B cell (primary cell): ENCODE measurements around the gene ACKR1. TPM values are rescaled to one million over a fixed set of nuclear protein-coding genes. Genes with fewer than 3 reads are reported as not detected.
A peak's percentile ranks its signal among the peaks of the same experiment; 100 is the strongest.

Source experiments
- ATAC-seq: fragments of 200-7000 bp; cut with Tn5 transposase; one replicate; pipeline ENCODE4 v1.10.0; 2021; ENCODE audit warnings: low read depth, mild to moderate bottlenecking, moderate number of reproducible peaks, moderate library complexity
- CTCF ChIA-PET: fragments of 350-600 bp; sonication (Branson Sonifier 250); formaldehyde crosslinking; loops from one replicate; lab custom pipeline; 2021; ENCODE audit warnings: antibody characterized with exemption, inconsistent platforms; lab: Charles Lee
- POLR2A ChIA-PET: fragments of 350-600 bp; sonication (Branson Sonifier 250); formaldehyde crosslinking; loops from one replicate; lab custom pipeline; 2021; ENCODE audit warnings: antibody characterized with exemption; lab: Charles Lee
- DNase-seq: peaks from one replicate; pipeline ENCODE4 v3.0.0; 2013
- H2AFZ ChIP-seq: 2 replicates; pipeline ENCODE4 v1.6.1; 2012; ENCODE audit warnings: mild to moderate bottlenecking, low read depth, low read length; ENCODE audit not compliant: insufficient read depth, poor library complexity, severe bottlenecking
- H3K27ac ChIP-seq, 2 donors: 1 replicate in 1 of 2; 2 replicates in 1 of 2; pipeline ENCODE4 v1.5.1; 2012 to 2013; ENCODE audit warnings: low read length in 2 of 2, mild to moderate bottlenecking in 2 of 2, moderate library complexity in 1 of 2
- H3K27me3 ChIP-seq, 4 experiments: fragments of 200-600 bp in 1 of 4; sonication (generic) in 1 of 4; replicated peaks in 1 of 4; 1 replicate in 2 of 4; 2 replicates in 2 of 4; pipeline versions ENCODE4 v1.6.1 to v1.7.0; 2013 to 2016; ENCODE audit warnings: low read length in 3 of 4, mild to moderate bottlenecking in 2 of 4, mixed read lengths in 1 of 4, moderate library complexity in 1 of 4; ENCODE audit not compliant: insufficient read depth in 4 of 4, control insufficient read depth in 3 of 4; ENCODE audit errors: control extremely low read depth in 1 of 4
- H3K36me3 ChIP-seq, 2 experiments: replicated peaks in 1 of 2; 1 replicate in 1 of 2; 2 replicates in 1 of 2; pipeline versions ENCODE4 v1.6.1 to v1.7.1; 2013; ENCODE audit warnings: low read length in 1 of 2; ENCODE audit not compliant: insufficient read depth in 2 of 2, control insufficient read depth in 1 of 2; ENCODE audit errors: control extremely low read depth in 1 of 2, extremely low read depth in 1 of 2
- H3K4me1 ChIP-seq, 2 donors: fragments of 200-600 bp in 1 of 2; sonication (generic) in 1 of 2; 1 replicate in 1 of 2; 2 replicates in 1 of 2; pipeline versions ENCODE4 v1.5.1 to v1.6.1; 2013 to 2017; ENCODE audit warnings: low read length in 2 of 2; ENCODE audit not compliant: control insufficient read depth in 2 of 2, insufficient read depth in 2 of 2
- H3K4me2 ChIP-seq: replicated peaks from 2 replicates; pipeline ENCODE3; 2012; ENCODE audit warnings: mild to moderate bottlenecking, low read depth, low read length; ENCODE audit not compliant: poor library complexity, severe bottlenecking
- H3K4me3 ChIP-seq, 5 experiments: fragments of 200-600 bp in 1 of 5; sonication (generic) in 1 of 5; 1 replicate in 3 of 5; 2 replicates in 2 of 5; pipeline versions ENCODE4 v1.5.1 to v1.7.0; 2011 to 2016; ENCODE audit warnings: low read length in 4 of 5, mild to moderate bottlenecking in 4 of 5, low read depth in 2 of 5, control low read depth in 1 of 5, moderate library complexity in 1 of 5; ENCODE audit not compliant: insufficient read depth in 1 of 5; ENCODE audit errors: control extremely low read depth in 1 of 5, extremely low read depth in 1 of 5
- H3K79me2 ChIP-seq: fragments of 200-600 bp; sonication (generic); one replicate; pipeline ENCODE4 v1.6.0; 2016; ENCODE audit warnings: low read length; ENCODE audit not compliant: control insufficient read depth, insufficient read depth
- H3K9ac ChIP-seq: fragments of 200-600 bp; sonication (generic); 2 replicates; pipeline ENCODE4 v1.6.1; 2017; ENCODE audit warnings: mild to moderate bottlenecking, low read length, moderate library complexity
- H3K9me3 ChIP-seq, 3 donors: one replicate each; pipeline versions ENCODE4 v1.6.1 to v1.7.1; 2013; ENCODE audit warnings: low read length in 2 of 3; ENCODE audit not compliant: control insufficient read depth in 2 of 3, insufficient read depth in 1 of 3; ENCODE audit errors: control extremely low read depth in 1 of 3
- H4K20me1 ChIP-seq: 2 replicates; pipeline ENCODE4 v1.6.0; 2012; ENCODE audit warnings: mild to moderate bottlenecking, low read length; ENCODE audit not compliant: insufficient read depth, control insufficient read depth, poor library complexity, severe bottlenecking
- H3K27ac Mint-ChIP-seq: one replicate; pipeline ENCODE4 v1.8.0; 2021; ENCODE audit warnings: mixed read lengths
- H3K27me3 Mint-ChIP-seq: one replicate; pipeline ENCODE4 v1.8.0; 2021; ENCODE audit warnings: mixed read lengths
- H3K4me1 Mint-ChIP-seq: one replicate; pipeline ENCODE4 v1.8.0; 2021; ENCODE audit warnings: mixed read lengths
- H3K4me3 Mint-ChIP-seq: one replicate; pipeline ENCODE4 v1.8.0; 2021; ENCODE audit warnings: mixed read lengths
- H3K9me3 Mint-ChIP-seq: one replicate; pipeline ENCODE4 v1.8.0; 2022; ENCODE audit warnings: mixed read lengths; ENCODE audit not compliant: insufficient read depth
- EZH2 ChIP-seq: IDR thresholded peaks from 2 replicates; pipeline ENCODE4 v1.6.1; 2012; ENCODE audit warnings: borderline replicate concordance, low read depth, mild to moderate bottlenecking, moderate library complexity, low read length; ENCODE audit not compliant: insufficient read depth, poor library complexity, severe bottlenecking
- WGBS: methylation state at CpG from one replicate; pipeline ENCODE4 v1.1.5; 2013; ENCODE audit warnings: missing lambda C conversion rate; ENCODE audit not compliant: insufficient coverage; 5-methylcytosine and 5-hydroxymethylcytosine counted together
- intact Hi-C: fragments of 100-400 bp; cut with micrococcal nuclease; formaldehyde crosslinking; loops from one replicate; pipeline ENCODE4 v1.10.0; 2022
- polyA plus RNA-seq: library from polyadenylated mRNA; depleted of rRNA; stranded (reverse); fragments of >200 nt; gene quantifications from 2 replicates; pipeline ENCODE4 v1.2.3, GENCODE V29; 2012
- total RNA-seq, 2 donors: library from RNA; stranded (reverse); fragments of 120-200 nt in 1 of 2; gene quantifications; 1 replicate in 1 of 2; 2 replicates in 1 of 2; pipeline versions ENCODE4 v1.2.3 to v1.2.4, GENCODE V29; 2013 to 2022
- TF ChIP-seq, protein P1 (sequence below): fragments of 200-600 bp; IDR thresholded peaks from one replicate; pipeline ENCODE4 v1.8.0; 2022; ENCODE audit warnings: antibody characterized with exemption, mild to moderate bottlenecking

Gene ACKR1
- total and polyA plus RNA-seq, 2 donors (not counting 1 experiment from before 2014, with no cell fraction given): 0.04 TPM; not detected in 1

DNA sequence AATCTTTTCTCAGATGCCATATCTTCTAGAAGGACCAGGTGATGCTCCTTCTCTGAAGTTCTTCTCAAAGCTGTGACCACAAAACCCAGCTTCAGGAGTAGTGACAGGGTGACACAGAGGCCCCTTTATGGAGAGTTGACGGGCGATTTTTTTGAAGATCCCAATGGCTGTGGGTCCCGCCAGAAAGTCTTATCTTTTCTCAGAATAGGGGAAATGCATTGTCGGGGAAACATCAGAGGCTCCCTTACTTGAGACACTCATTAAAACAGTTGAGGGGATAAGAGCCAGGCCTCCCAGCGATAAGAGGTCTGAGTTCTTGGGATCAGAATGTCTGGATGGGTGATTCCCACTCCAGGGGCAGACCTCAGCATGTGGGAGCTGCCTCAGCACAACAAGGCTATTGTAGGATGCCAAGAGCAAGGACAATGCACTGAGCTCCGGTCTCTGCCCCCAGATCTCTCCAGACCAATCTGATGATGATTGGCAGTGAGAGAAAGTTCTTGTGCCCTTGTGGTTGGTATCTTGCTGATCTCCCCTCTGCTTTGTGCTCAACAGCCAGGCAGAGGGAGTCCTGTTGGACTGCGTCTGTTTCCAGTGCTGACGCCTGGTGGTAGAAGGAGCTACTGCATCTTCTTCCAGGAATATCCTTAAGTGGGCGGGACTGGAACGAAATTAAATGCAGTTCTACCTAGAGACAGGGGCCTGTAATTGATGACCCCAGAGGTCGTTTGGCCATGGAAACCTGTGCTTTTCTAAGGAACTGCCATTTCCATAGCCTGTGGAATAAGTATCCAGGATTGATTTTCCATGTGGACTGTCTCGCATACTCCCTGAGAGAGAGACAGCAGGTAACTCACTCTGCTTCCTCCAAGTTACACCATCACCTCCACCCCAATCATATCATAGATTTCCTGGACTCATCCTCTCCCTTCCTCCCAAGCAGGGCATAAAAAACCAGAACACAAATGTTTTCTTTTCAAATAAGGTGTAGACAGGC is 6.8 kb upstream of the ACKR1 start:
- no peaks in the 10 kb centered on the region for H3K36me3 ChIP-seq
- Mint-ChIP-seq H3K4me3 (no peak overlapping the region), H3K27me3 (peaks cover 36% of the 10 kb centered on the region), H3K27ac (no peak overlapping the region), H3K4me1 (no peaks in the 10 kb centered on the region), H3K9me3 (no peaks in the 10 kb centered on the region)
- 39% methylated on average over 9 of the region's 12 CpGs for WGBS
- H3K4me3 ChIP-seq: no peak overlapping the region
- no peak overlapping the region for H3K9ac ChIP-seq
- CTCF ChIA-PET: interaction anchor here (0.6 to 9.3 kb wide), 16 partner anchors 9 to 1234 kb away, joined by 3 to 102 read pairs (median 4); no protein-coding TSS in a partner anchor
- TF ChIP-seq, protein P1, sequence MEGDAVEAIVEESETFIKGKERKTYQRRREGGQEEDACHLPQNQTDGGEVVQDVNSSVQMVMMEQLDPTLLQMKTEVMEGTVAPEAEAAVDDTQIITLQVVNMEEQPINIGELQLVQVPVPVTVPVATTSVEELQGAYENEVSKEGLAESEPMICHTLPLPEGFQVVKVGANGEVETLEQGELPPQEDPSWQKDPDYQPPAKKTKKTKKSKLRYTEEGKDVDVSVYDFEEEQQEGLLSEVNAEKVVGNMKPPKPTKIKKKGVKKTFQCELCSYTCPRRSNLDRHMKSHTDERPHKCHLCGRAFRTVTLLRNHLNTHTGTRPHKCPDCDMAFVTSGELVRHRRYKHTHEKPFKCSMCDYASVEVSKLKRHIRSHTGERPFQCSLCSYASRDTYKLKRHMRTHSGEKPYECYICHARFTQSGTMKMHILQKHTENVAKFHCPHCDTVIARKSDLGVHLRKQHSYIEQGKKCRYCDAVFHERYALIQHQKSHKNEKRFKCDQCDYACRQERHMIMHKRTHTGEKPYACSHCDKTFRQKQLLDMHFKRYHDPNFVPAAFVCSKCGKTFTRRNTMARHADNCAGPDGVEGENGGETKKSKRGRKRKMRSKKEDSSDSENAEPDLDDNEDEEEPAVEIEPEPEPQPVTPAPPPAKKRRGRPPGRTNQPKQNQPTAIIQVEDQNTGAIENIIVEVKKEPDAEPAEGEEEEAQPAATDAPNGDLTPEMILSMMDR: peak; percentile 80
- TF ChIP-seq EZH2: no peak
- POLR2A ChIA-PET: interaction anchor here (1.0 kb wide), 1 partner anchor 10 kb away, joined by 3 read pairs; no protein-coding TSS in a partner anchor
- ATAC-seq (peak; percentile 88), DNase-seq (peak; percentile 75)
- no peaks in the 10 kb centered on the region for H3K79me2 ChIP-seq
- H3K4me2 ChIP-seq: no peak overlapping the region
- H3K27ac ChIP-seq: no peak overlapping the region
- H4K20me1 ChIP-seq: no peaks in the 10 kb centered on the region
- no peaks in the 10 kb centered on the region for H3K9me3 ChIP-seq
- H3K4me1 ChIP-seq: peaks cover 0 to 4% of the 10 kb centered on the region in 2 donors
- intact Hi-C loops: loop anchor here (1.0 kb wide), 3 partner anchors 10 to 66 kb away; no protein-coding TSS in a partner anchor
- no peak overlapping the region for H2AFZ ChIP-seq
- H3K27me3 ChIP-seq: peaks cover 0 to 25% (median 4%) of the 10 kb centered on the region in 4 experiments
